GM21717 (cell line): ENCODE measurements around the gene P3H3.
A peak's percentile ranks its signal among the peaks of the same experiment; 100 is the strongest.

Experiments used
- ATAC-seq: cut with Tn5 transposase; IDR thresholded peaks from one replicate; pipeline ENCODE4 v1.9.1; 2021; ENCODE audit warnings: mild to moderate bottlenecking, moderate library complexity; ENCODE audit not compliant: unreplicated experiment

Gene P3H3

GRCh38 chr12:6827982-6828780, at the start of gene P3H3:
Gene P3H3 (plus strand): TSS chr12:6828407. CDS start chr12:6828441, 34 bp downstream.
- no peak for ATAC-seq

GRCh38 chr12:6778574-6779550, 49.3 kb upstream of the P3H3 start:
- ATAC-seq, result peak; percentile 62

GRCh38 chr12:6779708-6780432, 48.3 kb upstream of the P3H3 start:
- ATAC-seq, result no peak

- ATAC-seq, result no peak
Observed at GRCh38 chr12:6780573-6780972, 47.6 kb upstream of the P3H3 start.

- ATAC-seq, result no peak
Observed at GRCh38 chr12:6782119-6782518, 46.1 kb upstream of the P3H3 start.

GRCh38 chr12:6782850-6783566, 45.2 kb upstream of the P3H3 start:
- no peak for ATAC-seq

- no peak for ATAC-seq
Observed at GRCh38 chr12:6783828-6784227, 44.4 kb upstream of the P3H3 start.

- ATAC-seq, result no peak
Observed at GRCh38 chr12:6784296-6784695, 43.9 kb upstream of the P3H3 start.

- ATAC-seq, result no peak
Observed at GRCh38 chr12:6784761-6785160, 43.4 kb upstream of the P3H3 start.

GRCh38 chr12:6786416-6787094, 41.7 kb upstream of the P3H3 start:
- ATAC-seq, result no peak

GRCh38 chr12:6787309-6787708, 40.9 kb upstream of the P3H3 start:
- no peak for ATAC-seq

- ATAC-seq, result no peak
Observed at GRCh38 chr12:6788972-6789924, 39.0 kb upstream of the P3H3 start, which contains the start of gene CD4. Gene CD4 (plus strand): TSS chr12:6789528. CDS start chr12:6800139, 10,611 bp downstream.

- ATAC-seq, result no peak
Observed at GRCh38 chr12:6790496-6791150, 37.6 kb upstream of the P3H3 start.

- no peak for ATAC-seq
Observed at GRCh38 chr12:6791931-6792520, 36.2 kb upstream of the P3H3 start.

- no peak for ATAC-seq
Observed at GRCh38 chr12:6792522-6793201, 35.5 kb upstream of the P3H3 start.

- no peak for ATAC-seq
Observed at GRCh38 chr12:6795088-6795487, 33.1 kb upstream of the P3H3 start.

- no peak for ATAC-seq
Observed at GRCh38 chr12:6796576-6796975, 31.6 kb upstream of the P3H3 start.
